DMS79 (cell line): Measurements from ENCODE around the gene AP1S2.

Experiments
- DNase-seq: peaks from one replicate; lab custom pipeline; 2025; lab: John Stamatoyannopoulos, UW

The AP1S2 gene

DNA sequence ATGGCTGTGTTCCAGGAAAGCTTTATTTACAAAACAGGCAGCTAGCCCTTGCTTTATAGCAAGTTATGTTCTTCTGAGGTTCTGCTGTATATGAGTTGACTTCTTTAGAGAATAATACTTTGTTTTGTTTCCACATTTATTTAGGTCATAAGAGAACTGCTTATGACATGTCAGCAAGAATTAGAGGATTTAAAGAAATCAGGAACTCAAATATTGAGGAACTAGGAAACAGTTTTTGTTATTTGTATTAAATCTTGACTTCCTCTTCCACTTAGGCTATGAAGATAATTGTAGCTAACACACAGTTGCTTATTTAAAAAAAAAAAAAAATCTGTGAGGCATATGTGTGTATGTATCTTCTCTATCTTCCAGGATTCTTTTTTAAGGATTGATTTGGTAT lies 50.0 kb downstream of the AP1S2 start:
- no peak for DNase-seq

DNA sequence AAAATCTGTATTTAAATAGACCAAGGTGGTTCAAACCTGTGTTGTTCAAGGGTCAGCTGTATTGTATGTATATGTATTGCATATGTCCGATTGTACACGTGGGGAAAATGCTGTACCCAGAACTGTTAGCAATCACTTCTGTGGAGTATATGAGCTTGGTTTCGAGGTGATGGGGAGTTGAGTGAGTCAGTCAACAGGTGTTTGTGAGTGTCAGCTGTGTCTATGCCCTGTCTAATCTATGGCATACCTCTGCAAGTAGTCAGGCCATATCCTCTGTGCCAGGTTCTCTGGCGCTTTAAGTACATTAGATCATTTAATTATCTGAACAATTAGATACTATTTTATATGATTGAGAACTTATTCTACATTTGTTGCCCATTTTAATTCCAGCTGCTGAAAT lies 56.9 kb downstream of the AP1S2 start:
- no peak for DNase-seq

DNA sequence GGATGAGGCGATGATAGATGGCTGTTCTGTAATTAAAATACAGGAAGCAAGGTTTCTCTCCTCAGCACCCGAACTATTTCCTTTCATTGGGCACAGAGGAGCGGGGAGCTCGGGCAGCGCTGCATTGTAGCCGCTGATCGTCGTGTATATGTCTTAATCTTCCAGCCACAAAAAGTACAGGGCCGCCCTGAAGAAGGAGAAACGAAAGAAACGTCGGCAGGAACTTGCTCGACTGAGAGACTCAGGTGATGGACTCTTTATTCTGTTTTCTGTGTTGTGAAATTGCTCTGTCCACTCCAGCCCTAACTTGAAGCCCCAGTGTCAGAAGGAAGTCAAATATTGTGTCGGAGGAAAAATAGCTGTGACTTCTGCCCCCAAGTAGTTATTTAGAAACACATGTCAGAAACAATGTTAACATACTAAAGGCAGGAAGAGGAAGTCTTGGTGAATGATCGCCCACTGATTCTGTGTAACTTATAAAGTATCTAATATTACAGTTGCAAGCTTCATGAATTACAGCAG lies 63.8 kb downstream of the AP1S2 start:
- no peak for DNase-seq

DNA sequence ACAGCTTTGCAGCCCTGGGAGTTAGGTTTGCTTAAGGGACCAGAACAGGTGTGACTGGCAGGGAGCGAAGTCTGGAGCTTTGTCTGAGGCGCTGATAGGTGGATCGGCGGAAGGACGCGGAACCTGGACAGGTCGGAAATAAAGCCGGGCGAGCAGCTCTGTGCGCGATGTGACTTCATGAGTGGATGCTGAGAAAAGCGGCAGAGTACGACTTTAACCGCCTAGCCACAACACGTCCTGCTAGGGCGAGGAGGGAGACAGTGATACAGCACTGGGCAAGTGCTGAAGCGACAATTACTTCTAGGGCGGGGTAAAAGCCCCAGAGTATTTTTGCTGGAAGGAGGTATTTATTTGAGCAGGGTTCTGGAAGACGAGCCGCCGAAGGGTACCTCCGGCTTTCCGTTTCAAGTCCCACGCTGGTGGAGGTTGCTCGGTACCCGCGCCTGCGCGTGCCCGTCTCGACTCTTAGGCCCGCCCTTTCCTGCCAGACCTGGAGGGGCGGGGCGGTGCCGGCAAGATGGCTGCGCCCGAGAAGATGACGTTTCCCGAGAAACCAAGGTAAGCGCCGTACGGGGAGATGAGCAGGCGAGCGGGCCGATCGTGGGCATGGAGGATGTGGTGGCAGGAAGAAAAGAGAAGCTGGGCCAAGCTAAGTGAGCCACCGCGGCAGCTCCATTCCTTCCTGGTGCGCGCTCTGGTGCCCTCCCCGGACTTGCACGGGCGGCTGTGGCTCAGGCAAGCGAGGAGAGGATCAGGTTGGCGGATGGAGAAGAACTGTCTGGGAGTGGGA lies 64.4 kb downstream of the AP1S2 start, which contains the start of gene ZRSR2:
Gene ZRSR2 (plus strand): TSS at position 506 of the 790 bp plus-strand sequence. CDS start 12 bp downstream, at position 518.
- DNase-seq, result peak; percentile 51

DNA sequence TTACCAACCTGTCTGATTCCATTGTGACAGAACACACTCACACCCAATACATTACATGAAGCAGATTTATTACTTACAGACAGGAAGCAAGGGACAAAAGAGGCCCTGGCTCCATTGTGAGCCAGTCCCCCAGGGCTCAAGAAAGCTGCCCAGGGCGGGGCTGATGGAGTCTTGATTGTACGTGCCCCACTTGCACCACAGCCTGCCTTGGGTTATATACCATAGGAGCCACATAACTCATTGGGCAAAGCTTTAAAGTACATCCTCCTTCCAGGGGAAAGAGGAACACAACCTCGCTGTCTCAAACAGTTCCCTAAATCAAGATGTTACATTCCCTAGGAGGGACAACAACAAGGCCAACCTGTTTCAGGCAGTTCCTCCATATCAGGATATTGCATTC lies 67.7 kb downstream of the AP1S2 start:
- no peak for DNase-seq

DNA sequence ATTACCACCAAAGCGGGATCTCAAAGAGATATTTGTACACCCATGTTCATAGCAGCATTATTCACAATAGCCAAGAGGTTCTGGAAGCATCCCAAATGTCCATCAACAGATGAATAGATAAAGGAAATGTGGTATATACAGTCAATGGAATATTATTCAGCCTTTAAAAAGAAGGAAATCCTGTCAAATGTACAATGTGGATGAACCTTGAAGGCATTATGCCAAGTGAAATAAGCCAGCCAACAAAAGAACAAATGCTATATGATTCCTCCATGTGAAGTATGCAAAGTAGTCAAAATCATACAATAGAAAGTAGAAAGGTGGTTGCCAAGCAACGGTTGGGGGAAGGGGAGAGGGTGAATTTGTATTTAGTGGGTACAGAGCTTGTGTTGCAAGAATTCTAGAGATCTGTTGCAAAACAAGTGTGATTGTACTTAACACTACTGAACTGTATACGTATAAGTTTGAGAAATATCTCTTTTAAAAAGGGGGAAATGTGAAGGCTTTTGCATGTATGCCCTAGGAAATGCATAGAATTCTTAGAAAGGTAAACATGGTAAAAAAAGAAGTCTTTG lies 69.3 kb downstream of the AP1S2 start:
- no peak for DNase-seq

DNA sequence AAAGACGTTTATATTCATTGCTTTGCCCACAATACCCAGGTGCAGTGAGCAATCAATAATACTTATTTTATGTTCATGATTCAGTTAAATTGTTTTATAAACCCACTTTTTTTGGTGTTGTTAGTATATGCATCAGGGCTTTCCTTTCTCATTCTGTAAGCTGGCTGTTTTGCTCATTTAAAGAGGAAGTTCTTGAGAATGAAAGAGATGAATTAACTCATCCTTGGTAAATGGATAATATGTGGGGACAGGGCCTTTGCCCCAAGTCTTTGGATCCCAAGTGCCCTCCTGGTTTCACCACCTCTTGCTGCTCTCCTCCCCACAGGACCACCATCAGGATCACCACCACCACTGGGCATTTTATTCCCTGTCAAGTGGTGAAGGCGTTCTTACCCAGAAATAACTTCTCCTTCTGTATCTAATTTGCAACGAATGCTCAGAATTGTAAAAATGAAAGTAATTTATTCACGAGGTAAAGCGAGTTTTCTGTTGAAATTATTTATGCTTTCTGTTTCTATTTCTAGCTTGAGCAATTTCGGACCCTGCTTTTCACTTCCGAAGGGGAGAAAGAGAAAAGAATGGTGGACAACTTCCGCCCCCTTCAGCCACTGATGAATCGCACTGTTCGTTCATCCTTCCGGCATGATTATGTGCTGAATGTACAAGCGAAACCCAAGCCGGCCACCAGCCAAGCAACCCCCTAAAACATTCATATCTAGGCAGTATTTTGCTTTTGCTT lies 72.5 kb downstream of the AP1S2 start:
- no peak for DNase-seq
